Lower leg skin (tissue), 3 donors: ENCODE results near the gene FAM186B.

Source experiments
- CTCF ChIP-seq, 3 donors: fragments of 450-650 bp; IDR thresholded peaks; one replicate each; pipeline ENCODE4 v1.5.1; 2016; ENCODE audit warnings: antibody characterized with exemption in 3 of 3, mild to moderate bottlenecking in 3 of 3, moderate library complexity in 2 of 3
- POLR2A ChIP-seq, 2 donors: fragments of 450-650 bp; IDR thresholded peaks; one replicate each; pipeline ENCODE4 v1.6.1; 2016 to 2017; ENCODE audit warnings: antibody characterized with exemption in 2 of 2, mild to moderate bottlenecking in 1 of 2, moderate library complexity in 1 of 2

GRCh38 chr12:49549735-49550692 lies 55.4 kb downstream of the FAM186B start:
- TF ChIP-seq POLR2A (IDR thresholded peaks at IDR 0.05): no peak
- TF ChIP-seq CTCF (IDR thresholded peaks at IDR 0.05): no peak
